T47D (cell line): ENCODE measurements around the gene TMEM179.

ENCODE experiments used
- DNase-seq, 2 experiments: peaks; one replicate each; pipeline versions ENCODE4 v3.0.0 to v3.0.0-alpha.2; 2011 to 2012; ENCODE audit warnings: low read depth in 1 of 2, low spot score in 1 of 2
- JUND ChIP-seq: IDR thresholded peaks from 2 replicates; pipeline ENCODE4 v1.6.1; 2012; ENCODE audit warnings: low read depth
- in situ Hi-C: cut with HindIII; loops from 2 replicates; pipeline ENCODE4 v1.10.0; 2016; ENCODE audit warnings: low sequenced_read_pairs, low pct_unique_long_range_greater_than_20kb

Gene TMEM179

GRCh38 chr14:104564744-104565679 is 39.6 kb downstream of the TMEM179 start:
- no peak for TF ChIP-seq JUND
- DNase-seq: no peak
- in situ Hi-C loops: no loop called here

- in situ Hi-C loops: no loop called here
Measured at GRCh38 chr14:104563742-104564615, 40.6 kb downstream of the TMEM179 start.

GRCh38 chr14:104563191-104563741 is 41.3 kb downstream of the TMEM179 start:
- TF ChIP-seq JUND: no peak
- in situ Hi-C loops: no loop called here
- DNase-seq: no peak

More at GRCh38 chr14:104563742-104564615, 40.6 kb downstream of the TMEM179 start:
- DNase-seq: peak; percentile 72 to 99
- TF ChIP-seq JUND: no peak

- no peak for TF ChIP-seq JUND
- in situ Hi-C loops: no loop called here
- no peak for DNase-seq
Measured at GRCh38 chr14:104562606-104563005, 42.0 kb downstream of the TMEM179 start.

GRCh38 chr14:104561632-104562495 is 42.7 kb downstream of the TMEM179 start:
- no peak for TF ChIP-seq JUND
- DNase-seq: no peak
- in situ Hi-C loops: no loop called here

GRCh38 chr14:104561124-104561557 is 43.4 kb downstream of the TMEM179 start:
- TF ChIP-seq JUND: no peak
- DNase-seq: no peak
- in situ Hi-C loops: no loop called here

GRCh38 chr14:104560586-104560945 is 44.0 kb downstream of the TMEM179 start:
- in situ Hi-C loops: no loop called here
- TF ChIP-seq JUND: no peak
- DNase-seq: no peak

- no peak for DNase-seq
- TF ChIP-seq JUND: no peak
- in situ Hi-C loops: no loop called here
Measured at GRCh38 chr14:104559804-104560585, 44.6 kb downstream of the TMEM179 start.

GRCh38 chr14:104559028-104559803 is 45.4 kb downstream of the TMEM179 start:
- in situ Hi-C loops: no loop called here
- no peak for TF ChIP-seq JUND
- no peak for DNase-seq

- in situ Hi-C loops: no loop called here
- TF ChIP-seq JUND: no peak
- DNase-seq: no peak
Measured at GRCh38 chr14:104558231-104559027, 46.1 kb downstream of the TMEM179 start.
